Stimulated activated CD4-positive, alpha-beta T cell treated with anti-CD3 and anti-CD28 coated beads, Interleukin-4, amount 100 ng/mL, for 4 hours (primary cell): ENCODE results near the gene DRAP1.
"Not testable (repeated sequence)": the region's sequence is repeated elsewhere in the genome, so short reads cannot be mapped to it uniquely, and the experiment has no call there.

Source experiments
- DNase-seq, 2 experiments: peaks; one replicate each; pipeline ENCODE4 v3.0.0-alpha.2; 2020

Gene DRAP1

DNA sequence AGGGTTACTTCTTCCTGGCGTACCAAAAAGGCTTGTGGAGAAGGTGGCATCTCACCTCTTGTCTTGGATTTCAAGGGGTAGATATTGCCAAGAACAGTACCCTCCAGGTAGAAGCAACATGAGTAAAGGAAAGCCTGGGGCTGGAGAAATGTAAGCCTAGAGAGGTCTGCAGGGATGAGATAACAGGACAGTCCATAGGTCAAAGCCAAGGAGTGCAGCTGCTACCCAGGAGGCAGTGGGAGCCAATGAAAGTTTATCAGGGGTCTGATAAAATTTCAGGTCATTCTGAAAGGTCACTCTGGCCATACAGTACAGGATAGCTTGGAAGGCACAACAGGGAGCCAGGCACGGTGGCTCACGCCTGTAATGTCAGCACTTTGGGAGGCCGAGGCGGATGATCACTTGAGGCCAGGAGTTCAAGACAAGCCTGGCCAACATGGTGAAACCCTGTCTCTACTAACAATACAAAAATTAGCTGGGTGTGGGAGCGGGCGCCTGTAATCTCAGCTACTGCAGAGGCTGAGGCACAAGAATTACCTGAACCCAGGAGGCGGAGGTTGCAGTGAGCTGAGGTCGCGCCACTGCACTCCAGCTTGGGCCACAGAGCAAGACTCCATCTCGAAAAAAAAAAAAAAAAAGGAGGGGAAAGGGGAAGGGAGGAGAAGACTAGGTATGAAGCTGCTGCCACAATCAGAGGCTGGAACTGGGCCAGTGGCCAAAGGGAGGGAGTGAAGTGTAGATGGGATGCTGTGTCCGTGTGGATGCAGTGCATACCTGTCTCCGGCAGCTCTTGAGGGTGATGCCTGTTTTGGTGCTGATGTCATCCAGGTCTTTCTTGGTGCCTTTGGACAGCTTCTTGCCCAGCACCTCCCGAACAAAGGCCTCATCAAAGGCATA, 32.2 kb upstream of the DRAP1 start:
- no peak for DNase-seq

DNA sequence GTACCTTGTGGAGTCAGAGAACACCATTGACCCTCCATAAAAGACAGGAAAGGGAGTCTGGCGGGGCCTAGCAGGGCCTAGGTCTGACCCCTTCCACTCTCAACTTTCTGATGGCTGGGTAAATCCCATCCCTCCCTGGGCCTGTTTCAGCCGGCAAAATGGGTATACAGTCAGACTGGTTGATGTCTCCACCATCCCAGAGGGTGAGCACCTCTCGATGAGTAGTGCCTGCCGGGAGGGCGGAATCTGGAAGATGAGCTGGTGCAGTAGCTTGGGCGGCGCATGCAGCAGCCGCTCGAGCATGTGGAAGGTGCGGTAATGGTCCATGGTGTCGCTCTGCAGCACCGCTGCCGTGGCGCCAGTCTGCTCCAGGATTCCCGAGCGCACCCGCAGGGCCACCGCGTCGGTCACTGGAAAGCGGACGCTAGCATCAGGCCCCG, 31.5 kb upstream of the DRAP1 start:
- DNase-seq, result no peak

GRCh38 chr11:65888163-65888814, 30.9 kb upstream of the DRAP1 start, which contains the start of gene FIBP:
FIBP (minus strand) TSS chr11:65888471; CDS start chr11:65888418, 53 bp downstream.
- peak; percentile 93 to 95 for DNase-seq

DNA sequence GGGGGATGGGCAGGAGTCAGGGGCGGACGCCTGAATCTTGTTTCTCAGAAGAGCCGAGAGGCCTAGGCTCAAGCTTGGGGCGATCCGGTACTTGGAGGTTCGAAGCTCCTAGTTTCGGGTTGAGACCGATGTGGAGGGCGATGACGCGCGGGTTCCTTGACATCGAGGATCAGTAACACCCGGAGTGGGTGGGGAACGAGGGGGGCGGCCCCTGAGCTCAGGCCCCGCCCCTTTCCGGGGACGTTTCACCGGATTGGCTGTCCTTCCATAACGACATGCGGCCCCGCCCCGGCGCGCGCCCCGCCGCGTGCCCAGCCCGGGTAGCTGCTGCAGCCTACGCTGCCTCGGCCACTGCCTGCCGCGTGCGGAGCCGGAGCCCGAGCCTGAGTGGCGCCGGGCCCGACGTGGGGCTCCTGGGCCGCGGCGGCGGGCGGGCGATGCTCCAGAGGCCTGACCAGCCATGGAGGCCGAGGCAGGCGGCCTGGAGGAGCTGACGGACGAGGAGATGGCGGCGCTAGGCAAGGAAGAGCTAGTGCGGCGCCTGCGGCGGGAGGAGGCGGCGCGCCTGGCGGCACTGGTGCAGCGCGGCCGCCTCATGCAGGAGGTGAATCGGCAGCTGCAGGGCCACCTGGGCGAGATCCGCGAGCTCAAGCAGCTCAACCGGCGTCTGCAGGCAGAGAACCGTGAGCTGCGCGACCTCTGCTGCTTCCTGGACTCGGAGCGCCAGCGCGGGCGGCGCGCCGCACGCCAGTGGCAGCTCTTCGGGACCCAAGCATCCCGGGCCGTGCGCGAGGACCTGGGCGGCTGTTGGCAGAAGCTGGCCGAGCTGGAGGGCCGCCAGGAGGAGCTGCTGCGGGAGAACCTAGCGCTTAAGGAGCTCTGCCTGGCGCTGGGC, 28.7 kb upstream of the DRAP1 start, which contains the start of gene CCDC85B:
TSS of gene CCDC85B (plus strand) at position 350 of the 895 bp plus-strand sequence. CDS start at position 461, 111 bp downstream.
- peak; percentile 99 for DNase-seq

- peak; percentile 45 to 63 for DNase-seq
Measured at GRCh38 chr11:65891219-65892136, 27.7 kb upstream of the DRAP1 start.

- DNase-seq, result not testable (repeated sequence)
Measured at GRCh38 chr11:65892137-65892540, 27.1 kb upstream of the DRAP1 start.

GRCh38 chr11:65892661-65893317, 26.4 kb upstream of the DRAP1 start:
- DNase-seq, result no peak

GRCh38 chr11:65894034-65894591, 25.1 kb upstream of the DRAP1 start:
- no peak for DNase-seq

DNA sequence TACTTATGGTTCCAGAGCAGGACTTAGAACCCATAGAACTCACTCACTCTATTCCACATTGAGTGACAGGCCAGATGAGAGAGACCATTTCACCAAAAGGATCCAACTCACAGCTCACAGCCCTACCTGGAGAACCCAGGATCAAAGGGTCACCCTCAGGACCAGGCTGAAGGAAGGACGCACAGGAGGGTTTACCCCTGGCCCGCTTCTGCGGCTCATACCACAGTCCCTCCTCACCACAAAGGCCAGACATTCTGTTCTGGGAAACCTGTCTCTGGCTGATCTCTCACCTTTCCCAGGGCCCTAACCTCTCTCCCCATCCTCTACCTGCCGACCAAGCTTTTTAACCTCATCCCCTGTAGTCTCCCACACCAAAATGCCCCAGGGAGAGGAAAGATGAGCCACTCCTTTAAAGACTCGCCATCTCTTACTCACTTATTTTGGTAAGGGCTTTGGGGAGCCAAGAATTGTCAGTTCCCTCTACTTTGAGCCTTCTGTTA, 23.7 kb upstream of the DRAP1 start:
- DNase-seq, result no peak

DNA sequence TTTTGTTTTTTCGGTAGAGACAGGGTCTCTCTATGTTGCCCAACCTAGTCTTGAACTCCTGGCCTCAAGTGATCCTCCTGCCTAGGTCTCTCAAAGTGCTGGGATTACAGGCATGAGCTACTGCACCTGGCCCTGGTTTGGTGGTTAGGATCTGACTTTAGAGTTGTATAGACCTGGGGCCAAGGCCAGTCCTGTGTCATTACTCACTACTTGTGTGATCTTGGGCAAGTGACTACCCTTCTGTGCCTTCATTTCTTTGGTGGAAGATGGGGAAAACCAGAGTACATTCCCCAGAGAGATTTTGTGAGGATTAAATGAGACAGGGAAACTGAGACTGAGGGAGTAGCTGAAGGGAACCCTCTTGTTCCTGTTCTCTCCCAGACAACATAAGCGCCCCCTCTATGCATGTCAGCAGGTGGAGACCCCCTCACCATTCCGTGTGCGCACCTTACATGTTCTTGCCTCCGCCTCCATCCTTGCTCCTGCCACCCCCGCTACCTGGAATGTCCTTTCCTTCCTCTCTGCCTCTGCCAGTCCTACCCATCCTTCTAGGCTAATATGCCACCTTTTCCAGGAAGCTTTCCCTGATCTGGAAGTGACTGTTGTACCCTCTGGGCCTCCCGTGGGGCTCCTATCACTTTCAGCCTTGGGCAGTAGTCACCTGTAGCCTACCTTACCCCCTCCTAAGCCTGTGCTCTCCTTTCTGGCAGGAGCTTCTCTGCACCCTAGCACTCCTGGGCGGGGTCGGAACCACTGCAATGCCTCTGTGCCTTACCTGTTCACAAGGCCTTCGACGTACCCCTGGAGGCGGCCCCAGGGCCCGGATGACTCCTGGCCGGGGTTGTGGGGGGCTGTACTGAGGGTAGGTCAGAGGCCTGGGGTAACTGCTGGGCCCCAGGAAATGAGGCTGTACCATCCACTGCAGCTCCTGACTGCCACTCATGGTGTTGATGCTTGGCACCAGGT, 22.9 kb upstream of the DRAP1 start:
- DNase-seq, result no peak

- DNase-seq, result no peak
Measured at GRCh38 chr11:65897020-65897471, 22.2 kb upstream of the DRAP1 start.

GRCh38 chr11:65898656-65899355, 20.4 kb upstream of the DRAP1 start:
- no peak for DNase-seq

DNA sequence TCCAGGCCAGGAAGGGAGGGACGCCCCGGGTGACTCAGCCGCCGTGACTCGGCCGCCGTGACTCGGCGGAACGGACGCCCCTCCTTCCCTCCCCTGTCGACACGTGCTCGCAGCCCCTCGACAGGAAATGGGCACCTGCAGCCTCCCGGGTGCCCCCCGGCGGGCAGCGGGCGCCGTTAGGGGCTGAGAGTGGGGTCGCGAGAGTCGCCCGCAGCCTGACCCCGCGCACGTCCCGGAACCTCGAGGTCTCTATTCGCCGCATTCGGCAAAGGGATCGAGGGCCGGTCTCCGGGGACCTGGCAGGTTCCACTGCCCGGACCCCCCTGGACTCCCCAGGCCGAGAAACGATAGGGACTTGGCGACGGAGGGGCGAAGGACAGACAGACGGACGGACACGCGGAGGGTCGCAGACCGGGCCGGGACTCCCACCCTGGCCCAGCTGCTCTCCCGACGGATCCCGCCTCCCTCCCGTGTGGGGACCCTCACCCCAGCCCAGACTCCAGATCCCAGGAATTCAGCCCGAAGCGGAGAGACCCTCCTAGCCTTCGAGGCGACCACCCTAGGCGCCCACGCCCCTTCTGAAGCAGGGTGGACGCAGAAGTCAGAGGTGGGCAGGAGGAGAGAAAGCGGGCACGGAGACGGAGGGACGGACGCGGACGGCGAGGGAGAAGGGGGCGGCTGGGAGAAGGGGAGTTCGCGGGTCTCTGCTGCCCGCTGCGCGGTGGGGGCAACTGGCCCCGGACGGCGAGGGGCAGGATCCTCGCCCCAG, 19.7 kb upstream of the DRAP1 start:
- peak; percentile 80 to 82 for DNase-seq

GRCh38 chr11:65900125-65900898, 18.9 kb upstream of the DRAP1 start, which contains the start of gene FOSL1:
FOSL1 (minus strand) TSS chr11:65900388; CDS start chr11:65900339, 49 bp downstream.
- peak; percentile 94 to 97 for DNase-seq

- DNase-seq, result no peak
Measured at GRCh38 chr11:65900899-65901180, 18.4 kb upstream of the DRAP1 start.

DNA sequence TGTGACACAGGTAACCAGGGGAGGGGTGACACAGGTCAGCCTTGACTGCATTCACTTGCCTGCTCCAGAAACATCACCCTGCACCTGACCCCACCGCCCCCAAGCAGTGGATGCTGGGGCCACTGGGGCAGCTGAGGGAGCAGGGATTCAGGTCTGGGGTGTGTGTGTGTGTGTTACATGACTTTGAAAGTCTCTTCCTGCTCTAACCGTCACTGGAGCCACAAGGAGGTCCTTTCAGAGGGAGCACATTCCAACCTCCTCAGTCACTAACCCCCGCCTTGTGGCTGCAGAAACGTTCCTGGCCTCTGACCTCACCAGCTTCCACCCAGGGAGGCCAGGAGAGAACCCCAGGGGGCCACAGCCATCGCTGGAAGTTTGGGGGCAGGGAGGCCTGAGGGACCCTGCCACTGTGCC, 16.2 kb upstream of the DRAP1 start:
- DNase-seq, result no peak

GRCh38 chr11:65903715-65904114, 15.5 kb upstream of the DRAP1 start:
- DNase-seq, result no peak
